ENCODE data around the gene HFE.

Gene HFE

DNA sequence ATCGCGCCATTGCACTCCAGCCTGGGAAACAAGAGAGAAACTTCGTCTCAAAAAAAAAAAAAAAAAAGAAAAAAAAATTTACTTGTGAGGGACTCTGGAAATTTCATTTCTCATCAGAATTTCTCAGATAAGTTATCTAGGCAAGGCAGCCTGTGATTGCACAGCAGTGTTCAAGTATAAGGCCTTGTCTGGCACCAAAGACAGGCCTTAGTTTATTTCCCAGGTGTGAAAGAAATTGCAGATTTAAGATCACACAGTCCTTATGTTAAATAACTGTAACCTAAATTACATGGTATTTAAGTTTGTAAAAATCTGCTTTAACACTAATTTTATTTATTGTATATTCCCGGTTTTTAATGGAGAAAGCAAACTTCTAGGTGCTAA is 34.8 kb downstream of the HFE start:
- Histone ChIP-seq H3K9me2 (replicated peaks; ENCODE audit: insufficient read depth, low read length) (no peaks in the 10 kb centered on the region), H3K9me3 (ENCODE audit: insufficient read depth, low read length) (no peaks in the 10 kb centered on the region), H3K4me3 (ENCODE audit: insufficient read depth, low read length, poor library complexity, severe bottlenecking) (no peak overlapping the region), H3F3A (ENCODE audit: insufficient read depth) (peaks cover 40% of the 10 kb centered on the region), H3K27ac (ENCODE audit: low read depth, low read length) (peak overlapping the region; percentile 94), H3K79me2 (ENCODE audit: insufficient read depth, low read length) (no peaks in the 10 kb centered on the region), H3K9ac (ENCODE audit: low read length) (peak overlapping the region; percentile 35), H3K4me2 (ENCODE audit: low read depth, low read length, poor library complexity, severe bottlenecking) (peak overlapping the region; percentile 66), H3K36me3 (ENCODE audit: low read length) (no peaks in the 10 kb centered on the region), H2AFZ (ENCODE audit: low read depth, low read length, severe bottlenecking) (no peak overlapping the region), H4K20me1 (ENCODE audit: low read depth, low read length) (no peaks in the 10 kb centered on the region), H3K27me3 (ENCODE audit: low read length) (no peaks in the 10 kb centered on the region)
- TF ChIP-seq, protein P1, sequence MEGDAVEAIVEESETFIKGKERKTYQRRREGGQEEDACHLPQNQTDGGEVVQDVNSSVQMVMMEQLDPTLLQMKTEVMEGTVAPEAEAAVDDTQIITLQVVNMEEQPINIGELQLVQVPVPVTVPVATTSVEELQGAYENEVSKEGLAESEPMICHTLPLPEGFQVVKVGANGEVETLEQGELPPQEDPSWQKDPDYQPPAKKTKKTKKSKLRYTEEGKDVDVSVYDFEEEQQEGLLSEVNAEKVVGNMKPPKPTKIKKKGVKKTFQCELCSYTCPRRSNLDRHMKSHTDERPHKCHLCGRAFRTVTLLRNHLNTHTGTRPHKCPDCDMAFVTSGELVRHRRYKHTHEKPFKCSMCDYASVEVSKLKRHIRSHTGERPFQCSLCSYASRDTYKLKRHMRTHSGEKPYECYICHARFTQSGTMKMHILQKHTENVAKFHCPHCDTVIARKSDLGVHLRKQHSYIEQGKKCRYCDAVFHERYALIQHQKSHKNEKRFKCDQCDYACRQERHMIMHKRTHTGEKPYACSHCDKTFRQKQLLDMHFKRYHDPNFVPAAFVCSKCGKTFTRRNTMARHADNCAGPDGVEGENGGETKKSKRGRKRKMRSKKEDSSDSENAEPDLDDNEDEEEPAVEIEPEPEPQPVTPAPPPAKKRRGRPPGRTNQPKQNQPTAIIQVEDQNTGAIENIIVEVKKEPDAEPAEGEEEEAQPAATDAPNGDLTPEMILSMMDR (IDR thresholded peaks at IDR 0.05; ENCODE audit: insufficient read depth, low read length, poor library complexity, severe bottlenecking) = no peak
- no peak for TF ChIP-seq EZH2phosphoT487 (conservative IDR thresholded peaks at IDR 0.05; ENCODE audit: low read length)

DNA sequence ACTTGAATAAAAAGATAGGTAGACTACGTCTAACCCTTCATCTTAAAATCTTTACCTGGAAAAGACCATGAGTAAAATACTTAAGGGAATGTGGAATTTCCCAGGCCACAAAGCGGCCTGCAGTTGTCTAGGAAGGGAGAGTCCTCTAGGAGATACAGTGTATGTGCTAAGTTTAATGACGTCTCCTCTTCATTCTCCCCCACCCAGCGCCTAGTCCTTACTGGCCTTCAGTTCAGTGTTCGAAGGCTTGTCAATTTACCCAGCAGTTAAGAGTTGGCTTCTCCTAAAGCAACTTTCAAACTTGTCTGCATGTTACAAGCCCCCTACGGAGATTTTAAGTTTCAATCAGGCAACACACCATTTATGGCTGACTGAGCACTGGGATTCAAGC is 35.2 kb downstream of the HFE start:
- Histone ChIP-seq H4K20me1 (ENCODE audit: low read depth, low read length) (no peaks in the 10 kb centered on the region), H3F3A (ENCODE audit: insufficient read depth) (peaks cover 40% of the 10 kb centered on the region), H3K9me2 (replicated peaks; ENCODE audit: insufficient read depth, low read length) (no peaks in the 10 kb centered on the region), H3K27ac (ENCODE audit: low read depth, low read length) (peak overlapping the region; percentile 94), H3K27me3 (ENCODE audit: low read length) (no peaks in the 10 kb centered on the region), H3K4me2 (ENCODE audit: low read depth, low read length, poor library complexity, severe bottlenecking) (peak overlapping the region; percentile 66), H3K9me3 (ENCODE audit: insufficient read depth, low read length) (no peaks in the 10 kb centered on the region), H2AFZ (ENCODE audit: low read depth, low read length, severe bottlenecking) (no peak overlapping the region), H3K36me3 (ENCODE audit: low read length) (no peaks in the 10 kb centered on the region), H3K79me2 (ENCODE audit: insufficient read depth, low read length) (no peaks in the 10 kb centered on the region), H3K9ac (ENCODE audit: low read length) (peak overlapping the region; percentile 35), H3K4me3 (ENCODE audit: insufficient read depth, low read length, poor library complexity, severe bottlenecking) (peak overlapping the region; percentile 32)
- TF ChIP-seq EZH2phosphoT487 (conservative IDR thresholded peaks at IDR 0.05; ENCODE audit: low read length) = no peak
- TF ChIP-seq, protein P1 (IDR thresholded peaks at IDR 0.05; ENCODE audit: insufficient read depth, low read length, poor library complexity, severe bottlenecking) = no peak

DNA sequence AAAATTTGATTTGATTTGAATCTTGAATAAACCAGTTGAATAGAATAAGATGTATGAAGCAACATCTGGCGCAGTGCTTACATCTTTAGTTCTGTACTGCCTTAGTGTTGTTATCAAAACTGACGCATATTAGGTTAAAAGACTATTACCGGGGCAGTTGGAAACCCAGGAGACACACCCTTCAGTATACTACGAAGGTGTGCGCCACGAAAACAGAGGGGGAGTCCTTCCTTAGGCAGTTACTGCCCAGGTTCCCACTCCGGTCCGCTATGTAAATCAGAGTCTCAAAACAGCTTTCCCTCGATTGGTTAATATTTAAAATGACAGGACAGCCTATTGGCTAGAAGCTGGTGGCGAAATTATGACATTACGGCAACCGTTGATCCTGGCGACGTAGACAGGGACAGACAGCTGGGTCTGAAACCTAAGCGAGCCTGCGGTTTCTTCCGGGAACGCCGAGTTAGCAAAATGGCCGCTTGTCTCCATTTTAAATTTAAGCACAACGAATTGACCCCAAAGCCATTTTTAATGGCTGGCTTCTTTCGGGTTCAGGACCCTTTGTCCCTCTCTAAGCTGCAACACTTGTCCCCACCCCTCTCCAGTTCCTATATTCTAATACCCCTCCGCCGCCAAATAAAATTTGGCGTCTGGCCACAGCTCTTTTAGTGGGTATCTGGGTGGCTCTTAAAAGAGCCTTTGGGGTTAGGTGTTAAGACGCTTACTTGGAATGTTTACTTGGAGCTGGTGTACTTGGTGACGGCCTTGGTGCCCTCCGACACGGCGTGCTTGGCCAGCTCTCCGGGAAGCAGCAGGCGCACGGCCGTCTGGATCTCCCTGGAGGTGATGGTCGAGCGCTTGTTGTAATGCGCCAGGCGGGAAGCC is 35.8 kb downstream of the HFE start:
- H3K27ac ChIP-seq (ENCODE audit: low read depth, low read length) = peak overlapping the region; percentile 94
- H2AFZ ChIP-seq (ENCODE audit: low read depth, low read length, severe bottlenecking) = no peak overlapping the region
- no peaks in the 10 kb centered on the region for H3K79me2 ChIP-seq (ENCODE audit: insufficient read depth, low read length)
- H3F3A ChIP-seq (ENCODE audit: insufficient read depth) = peaks cover 40% of the 10 kb centered on the region
- H3K9ac ChIP-seq (ENCODE audit: low read length) = peak overlapping the region; percentile 54
- TF ChIP-seq, protein P1 (IDR thresholded peaks at IDR 0.05; ENCODE audit: insufficient read depth, low read length, poor library complexity, severe bottlenecking) = no peak
- no peak for TF ChIP-seq EZH2phosphoT487 (conservative IDR thresholded peaks at IDR 0.05; ENCODE audit: low read length)
- H3K4me2 ChIP-seq (ENCODE audit: low read depth, low read length, poor library complexity, severe bottlenecking) = peak overlapping the region; percentile 66
- no peaks in the 10 kb centered on the region for H3K27me3 ChIP-seq (ENCODE audit: low read length)
- H3K4me3 ChIP-seq (ENCODE audit: insufficient read depth, low read length, poor library complexity, severe bottlenecking) = peak overlapping the region; percentile 32
- H3K36me3 ChIP-seq (ENCODE audit: low read length) = no peaks in the 10 kb centered on the region
- H3K9me3 ChIP-seq (ENCODE audit: insufficient read depth, low read length) = no peaks in the 10 kb centered on the region
- no peaks in the 10 kb centered on the region for H4K20me1 ChIP-seq (ENCODE audit: low read depth, low read length)
- H3K9me2 ChIP-seq (replicated peaks; ENCODE audit: insufficient read depth, low read length) = no peaks in the 10 kb centered on the region

Measured in SU-DHL-6 (cell line).